Activated CD4-positive, alpha-beta memory T cell treated with anti-CD3 and anti-CD28 coated beads for 36 hours (primary cell): ENCODE measurements around the gene LACTB. TPM values are rescaled to one million over a fixed set of nuclear protein-coding genes. Genes with fewer than 3 reads are reported as not detected.
A peak's percentile ranks its signal among the peaks of the same experiment; 100 is the strongest.

Source experiments
- CTCF ChIA-PET: fragments of 350-600 bp; sonication (Branson Sonifier 250); formaldehyde crosslinking; loops from one replicate; lab custom pipeline; 2021; ENCODE audit warnings: antibody characterized with exemption, inconsistent platforms; lab: Charles Lee
- POLR2A ChIA-PET: fragments of 350-600 bp; sonication (Branson Sonifier 250); formaldehyde crosslinking; loops from one replicate; lab custom pipeline; 2021; ENCODE audit warnings: antibody characterized with exemption; lab: Charles Lee
- DNase-seq: peaks from one replicate; pipeline ENCODE4 v3.0.0-alpha.2; 2020
- H3K27ac Mint-ChIP-seq: one replicate; pipeline ENCODE4 v1.8.0; 2021; ENCODE audit warnings: mixed read lengths
- H3K27me3 Mint-ChIP-seq: one replicate; pipeline ENCODE4 v1.8.0; 2021; ENCODE audit warnings: mixed read lengths
- H3K36me3 Mint-ChIP-seq: one replicate; pipeline ENCODE4 v1.8.0; 2021; ENCODE audit warnings: mixed read lengths
- H3K4me1 Mint-ChIP-seq: one replicate; pipeline ENCODE4 v1.8.0; 2021; ENCODE audit warnings: low read depth, mixed read lengths
- H3K4me3 Mint-ChIP-seq: one replicate; pipeline ENCODE4 v1.8.0; 2021; ENCODE audit warnings: mild to moderate bottlenecking, mixed read lengths
- H3K9me3 Mint-ChIP-seq: one replicate; pipeline ENCODE4 v1.8.0; 2021; ENCODE audit warnings: mixed read lengths
- intact Hi-C: fragments of 100-400 bp; cut with micrococcal nuclease; formaldehyde crosslinking; loops from one replicate; pipeline ENCODE4 v1.15.1; 2023
- total RNA-seq, 2 experiments: library from RNA; stranded (reverse); gene quantifications; one replicate each; pipeline ENCODE4 v1.2.3, GENCODE V29; 2021

LACTB gene
- total RNA-seq, 2 experiments from 2014 or later, result 23.7 to 24.5 TPM

- H3K9me3 Mint-ChIP-seq, result no peaks in the 10 kb centered on the region
- H3K27me3 Mint-ChIP-seq, result peaks cover 9% of the 10 kb centered on the region
- no peak for DNase-seq
- H3K36me3 Mint-ChIP-seq, result no peaks in the 10 kb centered on the region
- ChIA-PET CTCF (interaction anchor here (1.0 kb wide), 1 partner anchor 17 kb away, joined by 3 read pairs; no protein-coding TSS in a partner anchor), POLR2A (no interaction called here)
- H3K4me1 Mint-ChIP-seq, result no peaks in the 10 kb centered on the region
- intact Hi-C loops, result no loop called here
- H3K4me3 Mint-ChIP-seq, result no peak overlapping the region
- H3K27ac Mint-ChIP-seq, result no peak overlapping the region
Observed at GRCh38 chr15:63109920-63110319, 11.7 kb upstream of the LACTB start.

DNA sequence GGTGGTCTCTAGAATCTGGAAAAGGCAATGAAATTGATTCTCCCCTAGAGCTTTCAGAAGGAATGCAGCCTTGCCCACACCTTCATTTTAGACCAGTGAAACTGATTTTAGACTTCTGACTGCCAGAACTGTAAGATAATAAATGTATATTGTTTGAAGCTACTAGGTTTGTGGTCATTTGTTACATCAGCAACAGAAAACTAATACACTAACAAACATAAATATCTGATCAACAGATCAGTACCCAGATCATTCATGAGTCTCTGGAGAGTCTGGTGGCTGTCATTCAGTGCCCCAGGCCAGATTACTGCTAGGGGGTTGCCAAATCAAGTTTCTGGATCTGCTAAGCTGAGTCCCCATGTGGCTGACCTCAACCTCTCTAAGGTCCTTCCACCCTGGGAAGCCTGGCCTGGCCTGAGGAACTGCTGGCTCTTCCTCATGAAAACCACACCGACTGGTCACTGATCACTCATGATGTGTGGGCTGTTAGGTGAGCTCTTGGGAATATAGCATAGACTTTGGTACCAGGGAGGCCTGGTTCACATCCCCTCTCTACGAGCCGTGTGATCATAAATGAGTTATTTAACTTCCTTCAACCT, 11.1 kb upstream of the LACTB start:
- CTCF ChIA-PET, result interaction anchor here (0.6 to 1.0 kb wide), 2 partner anchors 18 to 291 kb away, joined by 3 to 4 read pairs; no protein-coding TSS in a partner anchor
- POLR2A ChIA-PET, result no interaction called here
- H3K27ac Mint-ChIP-seq, result no peak overlapping the region

GRCh38 chr15:63111481-63111880, 10.2 kb upstream of the LACTB start:
- H3K27me3 Mint-ChIP-seq, result peaks cover 1% of the 10 kb centered on the region
- no peaks in the 10 kb centered on the region for H3K36me3 Mint-ChIP-seq
- ChIA-PET POLR2A (no interaction called here), CTCF (interaction anchor here (0.8 to 0.9 kb wide), 2 partner anchors 63 to 64 kb away, joined by 3 read pairs; no protein-coding TSS in a partner anchor)
- intact Hi-C loops, result no loop called here
- H3K4me3 Mint-ChIP-seq, result no peak overlapping the region
- no peaks in the 10 kb centered on the region for H3K4me1 Mint-ChIP-seq
- DNase-seq, result no peak
- H3K9me3 Mint-ChIP-seq, result no peaks in the 10 kb centered on the region
- H3K27ac Mint-ChIP-seq, result no peak overlapping the region

More for the DNA sequence above, 11.1 kb upstream of the LACTB start:
- intact Hi-C loops, result no loop called here
- H3K9me3 Mint-ChIP-seq, result no peaks in the 10 kb centered on the region
- peaks cover 5% of the 10 kb centered on the region for H3K27me3 Mint-ChIP-seq
- DNase-seq, result no peak
- no peak overlapping the region for H3K4me3 Mint-ChIP-seq
- H3K4me1 Mint-ChIP-seq, result no peaks in the 10 kb centered on the region
- no peaks in the 10 kb centered on the region for H3K36me3 Mint-ChIP-seq

GRCh38 chr15:63112871-63113270, 8.8 kb upstream of the LACTB start:
- no peaks in the 10 kb centered on the region for H3K4me1 Mint-ChIP-seq
- intact Hi-C loops, result no loop called here
- no peaks in the 10 kb centered on the region for H3K9me3 Mint-ChIP-seq
- no peak for DNase-seq
- CTCF ChIA-PET, result interaction anchor here (2.6 kb wide), 1 partner anchor 66 kb away, joined by 11 read pairs; no protein-coding TSS in a partner anchor
- no peak overlapping the region for H3K4me3 Mint-ChIP-seq
- peaks cover 1% of the 10 kb centered on the region for H3K27me3 Mint-ChIP-seq
- H3K27ac Mint-ChIP-seq, result no peak overlapping the region
- H3K36me3 Mint-ChIP-seq, result no peaks in the 10 kb centered on the region
- POLR2A ChIA-PET, result no interaction called here

DNA sequence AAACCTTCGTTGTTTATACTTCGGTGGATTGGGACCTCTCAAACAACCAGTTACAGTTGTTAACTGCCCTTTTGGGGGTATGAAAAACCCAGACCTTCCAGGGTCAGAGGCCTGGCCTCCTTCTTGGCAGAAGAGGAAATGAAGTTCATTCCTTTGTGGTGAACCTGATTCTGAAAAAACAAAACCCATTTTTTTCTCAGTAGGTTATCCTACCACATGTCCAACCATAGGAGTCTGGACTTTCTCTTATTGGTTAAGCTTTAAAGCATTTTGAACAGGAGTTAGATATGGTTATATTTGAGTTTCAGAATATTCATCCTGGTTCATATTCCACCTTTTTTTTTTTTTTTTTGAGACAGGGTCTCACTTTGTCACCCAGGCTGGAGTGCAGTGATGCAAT, 7.2 kb upstream of the LACTB start:
- CTCF ChIA-PET, result interaction anchor here (0.5 to 2.6 kb wide), 3 partner anchors 67 to 880 kb away, joined by 3 to 11 read pairs (median 6); no protein-coding TSS in a partner anchor
- POLR2A ChIA-PET, result no interaction called here
- no peaks in the 10 kb centered on the region for H3K4me1 Mint-ChIP-seq
- intact Hi-C loops, result no loop called here
- H3K4me3 Mint-ChIP-seq, result no peak overlapping the region
- H3K36me3 Mint-ChIP-seq, result no peaks in the 10 kb centered on the region
- no peak overlapping the region for H3K27ac Mint-ChIP-seq
- no peaks in the 10 kb centered on the region for H3K27me3 Mint-ChIP-seq
- H3K9me3 Mint-ChIP-seq, result peaks cover 4% of the 10 kb centered on the region
- no peak for DNase-seq

DNA sequence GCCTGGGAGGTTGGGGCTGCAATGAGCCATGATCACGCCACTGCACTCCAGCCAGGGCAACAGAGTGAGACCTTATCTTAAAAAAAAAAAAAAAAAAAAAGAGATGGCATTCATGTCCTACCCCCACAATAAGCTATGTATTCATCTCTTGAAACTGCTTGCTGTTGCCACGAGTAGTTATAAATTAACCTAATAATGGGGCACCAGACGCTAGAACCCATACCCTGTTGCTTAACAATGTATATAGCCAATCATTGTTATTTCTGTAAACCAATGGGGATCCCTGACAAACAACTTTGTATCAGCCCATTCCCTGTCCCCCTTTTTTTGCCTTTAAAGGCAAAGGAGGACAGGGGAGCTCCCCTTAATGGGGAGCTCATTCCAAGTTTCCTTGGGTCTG, 2.8 kb upstream of the LACTB start:
- peaks cover 12% of the 10 kb centered on the region for H3K4me1 Mint-ChIP-seq
- intact Hi-C loops, result no loop called here
- peaks cover 5% of the 10 kb centered on the region for H3K36me3 Mint-ChIP-seq
- ChIA-PET POLR2A (no interaction called here), CTCF (no interaction called here)
- H3K27ac Mint-ChIP-seq, result no peak overlapping the region
- H3K4me3 Mint-ChIP-seq, result no peak overlapping the region
- peaks cover 18% of the 10 kb centered on the region for H3K9me3 Mint-ChIP-seq
- H3K27me3 Mint-ChIP-seq, result no peaks in the 10 kb centered on the region
- no peak for DNase-seq

- Mint-ChIP-seq H3K4me3 (peak overlapping the region; percentile 89), H3K36me3 (peaks cover 9% of the 10 kb centered on the region), H3K9me3 (peaks cover 18% of the 10 kb centered on the region), H3K27me3 (no peaks in the 10 kb centered on the region), H3K4me1 (peaks cover 14% of the 10 kb centered on the region), H3K27ac (peak overlapping the region; percentile 78)
- intact Hi-C loops, result loop anchor here (1.0 to 2.0 kb wide), 2 partner anchors 35 to 67 kb away; partner anchors contain the start of genes RAB8B and RPS27L
- POLR2A ChIA-PET, result interaction anchor here (0.8 kb wide), 1 partner anchor 13 kb away, joined by 3 read pairs; no protein-coding TSS in a partner anchor
- CTCF ChIA-PET, result no interaction called here
- peak; percentile 95 for DNase-seq
Observed at GRCh38 chr15:63122002-63122875, 578 bp downstream of the LACTB start.

DNA sequence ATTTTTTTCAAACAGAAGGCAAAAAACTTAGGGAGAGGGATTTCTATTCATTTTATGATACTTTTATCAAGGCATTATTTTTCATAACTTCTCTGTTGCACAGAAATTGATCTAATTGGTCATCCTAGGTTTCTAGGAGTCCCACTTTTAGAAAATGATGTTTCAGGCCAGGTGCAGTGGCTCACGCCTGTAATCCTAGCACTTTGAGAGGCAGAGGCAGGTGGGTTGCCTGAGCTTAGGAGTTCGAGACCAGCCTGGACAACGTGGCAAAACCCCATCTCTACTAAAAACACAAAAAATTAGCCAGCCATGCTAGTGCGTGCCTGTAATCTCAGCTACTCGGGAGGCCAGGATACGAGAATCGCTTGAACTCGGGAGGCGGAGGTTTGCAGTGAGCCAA, 2.8 kb downstream of the LACTB start:
- Mint-ChIP-seq H3K36me3 (peaks cover 18% of the 10 kb centered on the region), H3K9me3 (peaks cover 14% of the 10 kb centered on the region), H3K27me3 (no peaks in the 10 kb centered on the region), H3K4me1 (peaks cover 15% of the 10 kb centered on the region), H3K27ac (no peak overlapping the region), H3K4me3 (no peak overlapping the region)
- no peak for DNase-seq
- POLR2A ChIA-PET, result no interaction called here
- intact Hi-C loops, result no loop called here
- CTCF ChIA-PET, result no interaction called here

GRCh38 chr15:63126726-63127125, 5.1 kb downstream of the LACTB start:
- POLR2A ChIA-PET, result no interaction called here
- peaks cover 9% of the 10 kb centered on the region for H3K4me1 Mint-ChIP-seq
- H3K36me3 Mint-ChIP-seq, result peaks cover 19% of the 10 kb centered on the region
- intact Hi-C loops, result no loop called here
- no peak overlapping the region for H3K4me3 Mint-ChIP-seq
- no peak for DNase-seq
- H3K27ac Mint-ChIP-seq, result no peak overlapping the region
- H3K27me3 Mint-ChIP-seq, result no peaks in the 10 kb centered on the region
- CTCF ChIA-PET, result no interaction called here
- no peaks in the 10 kb centered on the region for H3K9me3 Mint-ChIP-seq

- CTCF ChIA-PET, result no interaction called here
- Mint-ChIP-seq H3K36me3 (peaks cover 11% of the 10 kb centered on the region), H3K27me3 (no peaks in the 10 kb centered on the region), H3K9me3 (no peaks in the 10 kb centered on the region), H3K27ac (no peak overlapping the region), H3K4me1 (peaks cover 12% of the 10 kb centered on the region), H3K4me3 (no peak overlapping the region)
- POLR2A ChIA-PET, result no interaction called here
- intact Hi-C loops, result no loop called here
- DNase-seq, result no peak
Observed at GRCh38 chr15:63133786-63134185, 12.1 kb downstream of the LACTB start.

DNA sequence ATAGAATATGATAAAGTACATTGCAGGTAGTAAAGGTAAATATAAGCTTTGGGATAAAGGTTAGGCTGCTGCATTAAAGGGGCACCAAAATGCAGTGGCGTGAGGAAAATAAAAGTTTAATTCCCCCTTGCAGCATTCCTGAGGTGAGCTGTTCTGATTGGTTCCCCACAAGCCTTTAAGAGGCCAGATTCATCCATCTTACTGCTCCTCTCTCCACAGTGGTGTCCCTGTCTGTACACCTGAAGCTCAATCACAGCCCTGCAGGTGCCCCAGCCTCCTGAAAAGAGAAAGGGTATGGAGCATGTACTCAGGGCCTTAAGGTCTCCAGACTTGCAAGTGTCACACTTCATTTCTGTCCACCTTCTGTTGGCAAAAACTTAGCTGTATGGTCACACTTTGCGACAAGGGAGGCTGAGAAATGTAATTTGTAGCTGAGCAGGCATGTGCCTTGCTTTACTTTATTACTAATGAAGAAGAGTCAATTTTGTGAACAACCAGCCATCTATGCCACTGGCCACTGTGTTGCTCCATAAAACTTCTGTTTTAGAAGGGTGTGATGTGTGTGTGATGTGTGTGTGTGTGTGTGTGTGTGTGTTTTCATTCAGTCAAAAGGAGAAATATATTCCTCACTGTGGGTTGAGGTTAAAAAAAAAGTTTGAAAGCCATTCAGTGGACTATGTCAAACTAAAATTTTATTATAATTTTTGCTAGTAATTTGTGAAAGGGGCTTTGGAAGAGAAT, 12.8 kb downstream of the LACTB start:
- ChIA-PET CTCF (no interaction called here), POLR2A (no interaction called here)
- no peak overlapping the region for H3K4me3 Mint-ChIP-seq
- no peak overlapping the region for H3K27ac Mint-ChIP-seq
- intact Hi-C loops, result no loop called here
- H3K4me1 Mint-ChIP-seq, result peaks cover 12% of the 10 kb centered on the region
- no peaks in the 10 kb centered on the region for H3K9me3 Mint-ChIP-seq
- no peaks in the 10 kb centered on the region for H3K27me3 Mint-ChIP-seq
- peaks cover 8% of the 10 kb centered on the region for H3K36me3 Mint-ChIP-seq
- DNase-seq, result no peak

DNA sequence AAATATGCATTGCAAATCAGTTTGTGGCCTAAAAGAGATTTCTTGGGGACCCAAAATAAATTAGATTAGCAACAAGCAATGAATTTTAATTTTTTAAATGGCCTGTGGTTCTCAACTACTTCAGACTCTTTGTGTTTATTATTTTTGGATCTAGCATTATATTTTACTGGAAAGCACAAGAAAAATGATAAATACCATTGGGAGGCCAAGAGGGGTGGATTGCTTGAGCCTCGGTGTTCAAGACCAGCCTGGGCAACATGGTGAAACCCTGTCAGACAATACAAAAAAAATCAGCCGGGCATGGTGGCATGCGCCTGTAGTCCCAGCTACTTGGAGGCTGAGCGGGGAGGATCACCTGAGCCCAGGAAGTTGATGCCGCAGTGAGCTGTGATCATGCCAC, 13.6 kb downstream of the LACTB start:
- Mint-ChIP-seq H3K4me3 (no peak overlapping the region), H3K4me1 (peaks cover 12% of the 10 kb centered on the region), H3K36me3 (peaks cover 5% of the 10 kb centered on the region), H3K27ac (no peak overlapping the region), H3K27me3 (no peaks in the 10 kb centered on the region), H3K9me3 (no peaks in the 10 kb centered on the region)
- CTCF ChIA-PET, result interaction anchor here (1.5 kb wide), 1 partner anchor 87 kb away, joined by 4 read pairs; no protein-coding TSS in a partner anchor
- no peak for DNase-seq
- POLR2A ChIA-PET, result interaction anchor here (0.9 to 1.3 kb wide), 2 partner anchors 9 to 13 kb away, joined by 3 read pairs; partner anchors contain the start of gene LACTB
- intact Hi-C loops, result no loop called here
